HG02943 (cell line): Measurements from ENCODE around the gene CENPA.
"Not testable (repeated sequence)": the region's sequence is repeated elsewhere in the genome, so short reads cannot be mapped to it uniquely, and the experiment has no call there.

Source experiments
- ATAC-seq: cut with Tn5 transposase; IDR thresholded peaks from one replicate; pipeline ENCODE4 v1.9.1; 2021; ENCODE audit warnings: mild to moderate bottlenecking, low read depth, moderate library complexity; ENCODE audit not compliant: unreplicated experiment

CENPA gene

DNA sequence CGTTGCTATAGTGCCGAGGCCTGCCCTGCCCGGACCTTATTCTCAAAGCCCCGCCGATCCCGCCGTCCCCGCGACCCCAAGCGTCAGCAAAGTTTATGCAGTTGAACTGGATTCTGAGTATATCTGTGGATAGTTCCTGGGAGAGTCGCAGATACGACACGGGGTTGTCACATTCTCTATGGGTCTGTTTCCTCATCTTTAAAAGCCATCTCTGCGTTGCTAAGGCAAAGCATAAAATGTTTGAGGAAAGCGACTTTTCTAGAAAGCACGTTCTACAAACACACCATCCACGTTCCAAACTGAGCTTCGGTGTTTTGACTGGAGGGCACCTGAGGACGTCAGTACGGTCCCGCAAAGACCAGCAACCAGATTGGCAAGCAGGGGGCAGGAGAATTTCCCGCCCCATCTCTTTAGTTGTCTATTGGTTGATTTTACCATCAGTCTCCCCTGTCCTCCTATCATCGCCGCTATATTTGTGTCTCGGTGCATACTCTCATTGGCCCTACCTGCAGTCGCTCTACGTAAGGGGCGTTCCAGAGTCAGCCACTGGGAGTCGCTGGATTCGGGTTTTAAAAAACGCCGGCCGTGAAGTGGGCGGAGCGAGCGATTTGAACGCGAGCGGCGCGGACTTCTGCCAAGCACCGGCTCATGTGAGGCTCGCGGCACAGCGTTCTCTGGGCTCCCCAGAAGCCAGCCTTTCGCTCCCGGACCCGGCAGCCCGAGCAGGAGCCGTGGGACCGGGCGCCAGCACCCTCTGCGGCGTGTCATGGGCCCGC lies at the start of gene CENPA:
TSS of gene CENPA (plus strand) at position 626 of the 776 bp plus-strand sequence. CDS start at position 767, 141 bp downstream.
- ATAC-seq: peak; percentile 98

DNA sequence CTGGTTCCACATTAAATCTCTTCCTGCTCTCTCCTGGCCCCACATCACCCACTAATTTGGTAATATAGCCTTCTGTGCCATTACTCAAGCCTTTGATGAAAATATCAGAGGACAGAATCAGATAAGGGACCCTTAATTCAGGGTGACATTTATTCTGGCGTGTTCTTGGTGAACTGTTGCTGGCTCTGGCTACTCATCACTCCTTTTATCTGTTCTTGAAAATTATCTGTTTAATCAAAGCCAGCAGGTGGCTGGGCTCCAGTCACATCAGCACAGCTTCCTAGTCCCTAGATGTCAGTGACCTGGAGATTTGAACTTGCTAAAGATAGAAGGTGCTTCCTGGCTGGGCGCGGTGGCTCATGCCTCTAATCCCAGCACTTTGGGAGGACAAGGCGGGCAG lies 48.6 kb upstream of the CENPA start:
- no peak for ATAC-seq

DNA sequence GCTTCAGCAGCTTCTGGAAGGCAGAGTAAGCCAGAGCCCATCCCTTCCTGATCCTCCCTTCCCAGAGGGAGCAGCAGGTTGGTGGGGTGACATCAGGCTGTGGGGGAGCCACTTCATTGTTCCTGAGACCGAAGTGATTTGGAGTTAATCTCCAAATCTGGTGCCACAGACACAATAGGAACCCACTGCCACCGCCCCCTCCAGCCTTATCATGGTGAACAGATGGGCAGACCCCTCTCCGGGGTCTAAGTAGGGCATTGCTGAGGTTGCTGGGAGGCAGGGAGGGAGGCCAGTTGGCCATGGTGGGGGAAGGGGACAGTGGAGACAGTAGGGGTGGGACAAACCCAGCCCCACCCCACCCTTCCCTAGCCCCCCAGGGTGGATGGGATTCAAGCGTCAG lies 47.4 kb upstream of the CENPA start:
- no peak for ATAC-seq

DNA sequence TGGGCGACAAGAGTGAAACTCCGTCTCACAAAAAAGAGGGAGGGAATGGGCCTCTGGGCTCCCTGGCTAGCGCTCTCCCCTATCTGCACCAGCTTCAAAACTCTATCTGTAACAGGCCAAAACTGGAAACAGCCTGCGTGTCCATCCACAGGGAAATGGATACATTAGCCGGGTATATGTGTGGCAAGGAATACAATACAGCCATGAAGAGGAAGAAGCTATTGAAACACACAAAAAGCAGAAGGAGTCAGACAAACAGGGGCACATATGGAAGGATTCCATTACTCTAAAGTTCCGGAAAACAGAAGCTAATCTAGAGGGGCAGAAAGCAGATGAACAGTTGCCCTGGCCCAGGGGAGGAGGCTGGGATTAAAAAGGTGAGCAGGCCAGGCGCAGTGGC lies 46.3 kb upstream of the CENPA start:
- ATAC-seq: no peak

DNA sequence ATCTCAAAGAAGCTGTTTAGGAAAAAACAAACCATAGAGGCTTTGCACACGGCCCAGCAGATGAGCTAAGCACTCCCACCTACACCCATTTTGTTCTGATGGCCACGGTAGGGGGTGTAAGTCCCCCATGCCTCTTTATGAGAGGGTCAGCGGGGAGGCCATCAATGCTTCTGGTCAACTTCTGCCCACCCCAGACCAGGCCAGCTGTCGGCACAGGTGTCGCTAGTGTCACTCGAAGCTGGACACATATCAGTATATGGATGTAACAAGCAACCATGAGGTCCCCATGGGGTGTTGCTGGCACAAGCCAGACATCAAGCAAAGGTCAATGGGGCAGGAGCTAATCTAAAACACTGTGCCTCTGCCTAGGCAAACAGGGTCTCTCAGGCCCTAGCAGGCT lies 45.5 kb upstream of the CENPA start:
- no peak for ATAC-seq

DNA sequence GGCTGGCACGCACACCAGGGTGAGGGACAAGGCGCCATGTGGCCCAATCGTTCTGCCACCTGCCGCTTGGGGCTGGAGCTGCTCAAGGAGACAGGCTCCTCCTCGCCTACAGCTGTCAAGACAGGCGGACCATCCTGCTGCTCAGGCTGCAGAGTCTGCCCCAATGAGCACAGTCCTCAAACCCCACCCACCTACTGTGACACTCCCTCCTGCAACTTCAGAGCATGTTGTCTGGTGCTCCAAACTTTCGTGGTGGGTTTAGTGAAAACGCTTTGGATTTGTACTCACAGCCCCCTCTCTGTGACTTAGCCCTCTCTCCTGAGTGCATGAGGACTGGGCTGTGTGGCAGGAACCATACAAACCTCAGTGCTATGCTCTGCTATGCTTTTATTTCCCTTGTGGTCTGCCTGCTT lies 45.0 kb upstream of the CENPA start:
- ATAC-seq: no peak

DNA sequence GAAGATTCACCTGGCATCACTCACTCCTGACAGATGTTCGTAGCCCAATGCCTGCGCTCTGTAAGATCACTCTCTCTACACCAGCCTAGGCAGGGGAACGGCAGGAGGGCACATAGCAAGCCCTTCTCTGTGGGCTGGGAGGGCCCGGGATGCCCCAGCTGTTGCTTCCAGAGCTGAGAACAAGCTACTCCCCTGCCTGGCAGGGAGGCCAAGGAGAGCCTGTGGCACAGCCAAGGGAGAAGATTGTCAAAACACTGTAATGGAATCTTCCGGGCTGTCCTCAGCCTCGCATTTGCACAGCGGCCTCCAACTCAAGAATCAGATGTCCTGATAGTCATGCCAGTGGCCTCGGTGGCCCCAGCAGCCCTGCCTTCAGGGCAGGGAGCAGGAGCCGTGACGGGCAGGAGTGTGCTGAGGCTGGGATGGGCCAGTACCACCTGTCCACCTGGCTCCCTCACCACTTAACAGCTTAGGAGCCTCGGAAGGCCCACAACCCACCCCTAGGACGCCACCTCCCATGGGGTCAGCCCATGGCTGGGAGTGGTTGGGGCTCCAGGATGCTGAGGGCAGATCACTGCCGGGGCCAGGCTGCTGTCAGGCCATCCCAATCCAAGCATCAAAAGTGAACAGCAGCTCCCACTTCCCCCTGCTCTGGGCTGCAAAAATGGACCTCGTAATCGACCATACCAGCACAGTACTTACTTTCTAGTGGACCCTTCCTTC lies 43.6 kb upstream of the CENPA start:
- no peak for ATAC-seq

DNA sequence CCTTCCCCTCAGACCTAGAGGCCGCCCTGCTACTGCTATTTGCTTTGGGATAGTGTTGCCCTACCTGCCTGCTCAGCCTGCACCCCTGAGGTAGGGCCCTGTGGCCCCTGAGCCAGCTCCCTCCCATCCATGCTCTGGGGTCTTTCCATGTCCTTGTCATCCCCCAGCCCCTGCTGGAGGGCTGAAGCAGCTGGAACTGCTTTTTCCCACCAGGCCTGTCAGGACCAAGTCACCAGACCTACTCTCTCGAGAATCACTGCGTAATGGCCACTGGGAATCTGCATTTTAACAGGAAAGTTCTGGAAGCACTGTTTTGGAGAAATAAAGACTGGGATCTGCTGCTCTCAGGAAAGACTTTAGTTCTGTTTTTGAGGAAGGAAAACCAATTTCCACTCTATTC lies 42.0 kb upstream of the CENPA start:
- no peak for ATAC-seq

DNA sequence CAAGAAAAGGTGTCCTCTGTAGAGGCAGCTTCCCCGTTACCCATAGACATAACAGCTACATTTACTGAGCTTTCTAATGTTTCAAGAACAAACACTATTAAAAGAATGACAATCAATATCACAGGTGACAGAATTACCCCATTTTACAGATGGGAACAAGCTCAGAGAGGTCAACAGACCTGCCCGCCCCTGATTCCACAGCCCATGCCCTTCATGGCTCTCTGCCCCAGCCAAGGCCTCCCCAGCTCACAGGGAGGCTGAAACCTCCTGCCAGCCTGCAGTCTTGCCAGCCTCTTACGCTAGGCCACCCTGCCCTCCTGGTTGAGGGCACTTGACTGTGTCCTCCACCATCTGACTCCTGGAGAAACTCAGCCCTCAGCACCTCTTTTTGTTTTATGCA lies 40.9 kb upstream of the CENPA start:
- no peak for ATAC-seq

DNA sequence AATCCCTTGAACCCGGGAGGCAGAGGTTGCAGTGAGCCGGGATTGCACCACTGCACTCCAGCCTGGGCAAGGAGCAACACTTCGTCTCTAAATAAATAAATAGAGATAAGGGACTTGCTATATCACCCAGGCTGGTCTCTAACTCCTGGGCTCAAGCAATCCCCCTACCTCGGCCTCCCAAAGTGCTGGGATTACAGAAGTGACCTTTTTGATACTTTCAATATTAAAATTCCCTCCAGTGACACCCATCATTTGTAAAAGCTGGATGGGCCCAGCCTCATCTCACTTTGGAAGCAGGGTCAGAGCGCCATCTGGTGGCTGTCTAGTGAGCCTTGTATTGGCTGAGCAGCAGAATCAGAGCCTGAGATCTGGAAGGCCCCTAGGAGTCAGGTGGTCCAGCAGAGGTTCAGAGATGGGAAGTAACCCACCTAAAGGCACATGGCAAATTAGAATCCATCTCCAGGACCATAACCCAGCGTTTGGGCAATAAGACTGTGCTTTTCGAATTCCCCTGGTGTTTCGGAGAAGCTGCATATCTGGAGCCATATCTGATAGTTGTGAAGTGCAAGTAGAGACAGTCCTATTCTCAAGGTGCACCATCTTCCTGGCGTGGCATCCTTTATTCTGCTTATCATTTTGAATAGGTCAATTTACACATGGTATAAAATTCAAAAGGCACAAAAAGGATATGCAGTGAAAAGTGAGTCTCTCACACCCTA lies 40.1 kb upstream of the CENPA start:
- no peak for ATAC-seq

DNA sequence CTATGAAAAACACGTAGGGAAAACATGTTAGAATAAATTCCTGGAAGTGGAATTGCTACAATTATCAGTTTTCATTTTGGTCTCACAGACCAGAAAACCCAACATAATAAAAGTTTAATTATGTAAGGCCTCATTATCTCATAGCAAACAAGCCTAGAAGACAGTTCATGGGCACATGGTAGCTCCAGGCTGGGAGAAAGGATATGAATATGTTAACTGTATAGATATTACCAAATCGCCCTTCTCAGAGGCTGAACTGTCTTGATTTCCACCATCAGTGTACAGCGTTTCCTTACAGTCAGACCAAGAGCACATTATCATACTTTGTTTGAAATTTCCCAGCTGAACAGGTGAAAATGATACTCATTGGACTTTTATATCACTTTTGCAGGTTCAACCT lies 38.9 kb upstream of the CENPA start:
- ATAC-seq: no peak

DNA sequence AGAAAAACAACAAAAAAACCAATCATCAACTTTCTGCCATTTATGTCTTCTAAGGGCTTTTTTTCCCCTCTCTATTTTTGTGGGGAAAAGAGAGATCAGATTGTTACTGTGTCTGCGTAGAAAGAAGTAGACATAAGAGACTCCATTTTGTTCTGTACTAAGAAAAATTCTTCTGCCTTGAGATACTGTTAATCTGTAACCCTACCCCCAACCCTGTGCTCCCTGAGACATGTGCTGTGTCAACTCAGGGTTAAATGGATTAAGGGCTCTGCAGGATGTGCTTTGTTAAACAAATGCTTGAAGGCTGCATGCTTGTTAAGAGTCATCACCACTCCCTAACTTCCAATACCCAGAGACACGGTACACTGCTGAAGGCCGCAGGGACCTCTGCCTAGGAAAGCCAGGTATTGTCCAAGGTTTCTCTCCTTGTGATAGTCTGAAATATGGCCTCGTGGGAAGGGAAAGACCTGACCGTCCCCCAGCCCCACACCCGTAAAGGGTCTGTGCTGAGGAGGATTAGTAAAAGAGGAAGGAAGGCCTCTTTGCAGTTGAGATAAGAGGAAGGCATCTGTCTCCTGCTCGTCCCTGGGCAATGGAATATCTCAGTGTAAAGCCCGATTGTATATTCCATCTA lies 36.0 kb upstream of the CENPA start:
- ATAC-seq: not testable (repeated sequence)

DNA sequence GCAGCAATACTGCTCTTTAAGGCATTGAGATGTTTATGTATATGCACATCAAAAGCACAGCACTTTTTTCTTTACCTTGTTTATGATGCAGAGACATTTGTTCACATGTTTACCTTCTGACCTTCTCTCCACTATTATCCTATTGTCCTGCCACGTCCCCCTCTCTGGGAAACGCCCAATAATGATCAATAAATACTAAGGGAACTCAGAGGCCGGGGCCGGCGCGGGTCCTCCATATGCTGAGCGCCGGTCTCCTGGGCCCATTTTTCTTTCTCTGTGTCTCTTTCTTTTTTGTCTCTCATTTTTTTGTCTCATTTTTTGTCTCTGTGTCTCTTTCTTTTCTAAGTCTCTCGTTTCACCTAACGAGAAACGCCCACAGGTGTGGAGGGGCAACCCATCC lies 35.4 kb upstream of the CENPA start:
- ATAC-seq: not testable (repeated sequence)

DNA sequence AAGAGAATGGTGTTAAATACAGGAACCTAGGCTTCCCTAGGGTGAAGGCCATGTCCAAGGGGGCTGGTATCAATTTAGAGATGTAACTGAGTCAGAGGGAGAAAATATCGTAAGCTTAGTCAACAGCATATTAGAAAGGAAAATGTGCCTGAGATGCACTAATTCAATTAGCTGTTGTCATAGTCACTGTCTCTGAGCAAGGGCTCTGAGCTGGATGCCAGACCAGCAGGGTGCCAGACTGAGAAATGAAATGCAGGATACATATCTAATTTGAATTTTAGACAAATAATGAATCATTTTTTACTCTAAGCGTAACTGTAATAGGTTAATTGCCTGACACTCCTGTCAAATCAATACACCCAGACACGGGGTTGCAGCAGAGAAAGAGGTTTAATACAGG lies 33.2 kb upstream of the CENPA start:
- ATAC-seq: no peak

DNA sequence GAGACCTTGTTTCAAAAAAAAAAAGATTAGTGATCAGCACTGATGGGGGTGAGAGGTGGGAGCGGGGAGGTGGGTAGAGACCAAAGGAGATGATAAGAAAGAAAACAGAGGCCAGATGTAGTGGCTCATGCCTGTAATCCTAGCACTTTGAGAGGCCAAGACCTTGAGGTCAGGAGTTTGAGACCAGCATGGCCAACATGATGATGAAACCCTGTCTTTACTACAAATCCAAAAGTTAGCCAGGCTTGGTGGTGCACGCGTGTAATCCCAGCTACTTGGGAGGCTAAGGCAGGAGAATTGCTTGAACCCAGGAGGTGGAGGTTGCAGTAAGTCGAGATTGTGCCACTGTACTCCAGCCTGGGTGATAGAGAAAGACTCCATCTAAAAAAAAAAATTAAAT lies 31.3 kb upstream of the CENPA start:
- no peak for ATAC-seq

DNA sequence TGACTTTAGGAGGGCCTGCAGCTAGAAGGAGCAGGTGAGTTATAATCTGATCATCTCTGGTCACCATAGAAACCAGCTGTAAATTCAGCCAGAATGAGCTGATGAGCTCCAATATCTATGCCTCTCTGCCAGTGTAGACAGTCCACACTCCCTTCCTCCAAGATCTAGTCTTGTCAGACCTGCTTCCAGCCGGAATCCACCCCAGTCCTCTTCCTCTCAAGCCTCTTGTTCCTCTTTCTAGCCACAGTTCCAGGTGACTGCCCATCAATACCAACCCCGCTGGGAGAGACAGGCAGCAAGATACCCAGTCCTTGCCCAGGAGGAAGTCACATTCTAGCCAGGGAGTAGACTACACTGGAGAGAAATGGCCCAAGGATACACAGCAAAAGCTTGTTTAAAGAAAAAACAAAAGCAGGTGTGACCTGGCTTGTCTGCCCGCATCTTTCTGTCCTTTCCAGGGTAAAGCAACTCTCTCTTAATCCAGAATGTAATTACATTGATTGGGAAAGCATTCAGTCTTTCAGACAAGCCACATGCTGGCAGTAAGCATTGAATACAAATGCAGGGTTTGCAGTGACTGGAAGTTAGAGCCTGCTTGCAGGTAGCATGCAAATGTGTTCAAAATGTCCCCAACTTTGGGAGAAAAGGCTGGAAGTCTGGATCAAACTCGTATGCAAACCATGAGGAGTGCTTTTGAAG lies 30.7 kb upstream of the CENPA start:
- ATAC-seq: no peak

DNA sequence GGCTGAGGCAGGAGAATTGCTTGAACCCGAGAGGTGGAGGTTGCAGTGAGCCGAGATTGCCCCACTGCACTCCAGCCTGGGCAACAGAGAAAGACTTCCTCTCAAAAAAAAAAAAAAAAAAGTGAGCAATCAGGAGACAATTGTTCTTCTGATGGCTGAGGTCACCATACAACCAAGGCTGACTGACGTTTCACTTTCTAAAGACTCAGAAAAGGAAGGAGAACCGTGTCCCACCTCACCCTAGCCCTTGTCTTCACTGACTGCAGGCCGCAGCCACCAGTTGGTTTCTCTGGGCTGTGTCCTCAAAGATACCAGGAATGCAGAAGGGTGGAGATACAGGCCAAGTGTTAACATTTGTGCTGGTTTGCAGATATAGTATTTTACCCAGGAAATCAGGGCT lies 29.5 kb upstream of the CENPA start:
- no peak for ATAC-seq

DNA sequence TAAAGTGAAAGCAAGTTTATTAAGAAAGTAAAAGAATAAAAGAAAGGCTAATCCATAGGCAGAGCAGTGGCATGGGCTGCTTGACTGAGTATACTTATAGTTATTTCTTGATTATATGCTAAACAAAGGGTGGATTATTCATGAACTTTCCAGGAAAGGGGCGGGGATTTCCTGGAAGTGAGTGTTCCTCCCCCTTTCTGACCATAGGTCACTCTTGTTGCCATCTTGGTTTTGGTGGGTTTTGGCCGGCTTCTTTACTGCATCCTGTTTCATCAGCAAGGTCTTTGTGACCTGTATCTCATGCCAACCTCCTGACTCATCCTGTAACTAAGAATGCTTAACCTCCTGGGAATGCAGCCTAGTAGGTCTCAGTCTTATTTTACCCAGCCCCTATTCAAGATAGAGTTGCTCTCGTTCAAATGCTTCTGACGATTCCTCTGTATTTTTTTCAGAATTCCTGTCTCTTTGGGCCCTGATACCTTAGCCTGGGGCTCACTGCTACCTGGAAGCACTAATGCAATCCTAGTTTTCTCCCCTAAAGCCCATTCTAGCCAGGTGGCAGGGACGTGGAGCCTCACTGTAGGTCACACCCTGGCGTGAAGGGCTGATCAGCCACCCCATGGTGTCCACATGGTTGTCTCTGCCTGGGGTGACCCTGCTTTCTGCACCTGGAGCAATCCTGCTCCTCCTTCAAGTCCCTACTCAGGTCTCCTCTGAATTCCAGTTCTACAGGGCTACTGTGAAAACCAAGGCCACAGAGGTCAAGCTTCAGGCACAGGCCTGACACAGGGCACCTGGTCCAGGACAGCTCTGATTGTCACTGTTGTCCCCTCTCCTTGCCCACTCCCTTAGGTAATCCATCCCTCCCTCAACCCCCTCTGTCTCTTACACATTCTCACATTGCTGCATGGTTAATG lies 27.7 kb upstream of the CENPA start:
- ATAC-seq: no peak

DNA sequence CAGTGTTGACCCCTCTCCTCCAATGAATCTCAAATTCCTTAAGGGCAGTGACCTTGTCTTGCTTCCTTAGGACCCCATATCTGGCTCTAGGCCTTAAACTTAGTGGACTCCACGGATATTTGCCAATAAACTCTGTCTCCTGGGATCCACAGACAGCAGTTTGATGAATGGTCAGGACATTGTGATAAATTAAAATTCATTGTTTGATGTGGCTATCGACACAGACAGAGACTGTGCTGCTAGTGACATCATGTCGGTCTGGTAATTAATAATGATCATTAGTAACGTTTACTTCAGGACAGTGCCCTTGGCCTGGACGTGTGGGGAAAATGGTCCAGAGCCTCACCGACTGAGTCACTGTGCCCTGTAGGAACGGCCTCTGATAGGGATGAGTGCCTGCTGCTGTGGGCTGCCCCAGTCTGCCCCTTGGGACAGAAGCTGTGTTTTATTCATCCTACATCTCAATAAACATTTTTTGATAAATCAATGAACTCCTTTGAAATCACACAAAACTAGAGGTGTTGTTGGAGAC lies 27.0 kb upstream of the CENPA start:
- no peak for ATAC-seq
